Activated CD8-positive, alpha-beta T cell treated with anti-CD3 and anti-CD28 coated beads, Interleukin-2, amount 10 ng/mL, durations not matched to agents 7 days and 5 days (primary cell): ENCODE data around the gene CNDP1. TPM values are rescaled to one million over a fixed set of nuclear protein-coding genes. Genes with fewer than 3 reads are reported as not detected.
"Not testable (repeated sequence)": the region's sequence is repeated elsewhere in the genome, so short reads cannot be mapped to it uniquely, and the experiment has no call there.

ENCODE experiments used
- ATAC-seq: fragments of 150-1000 bp; cut with Tn5 transposase; one replicate; pipeline ENCODE4 v1.10.0; 2021; ENCODE audit warnings: moderate library complexity
- CTCF ChIA-PET: fragments of 350-600 bp; sonication (Branson Sonifier 250); formaldehyde crosslinking; loops from one replicate; lab custom pipeline; 2021; ENCODE audit warnings: antibody characterized with exemption; lab: Charles Lee
- POLR2A ChIA-PET: fragments of 350-600 bp; sonication (Branson Sonifier 250); formaldehyde crosslinking; loops from one replicate; lab custom pipeline; 2021; ENCODE audit warnings: antibody characterized with exemption; lab: Charles Lee
- DNase-seq: peaks from one replicate; pipeline ENCODE4 v3.0.0-alpha.2; 2020
- H3K27ac Mint-ChIP-seq: one replicate; pipeline ENCODE4 v1.8.0; 2021; ENCODE audit warnings: mild to moderate bottlenecking, mixed read lengths
- H3K27me3 Mint-ChIP-seq: one replicate; pipeline ENCODE4 v1.8.0; 2021; ENCODE audit warnings: low read depth, mixed read lengths
- H3K36me3 Mint-ChIP-seq: one replicate; pipeline ENCODE4 v1.8.0; 2021; ENCODE audit warnings: low read depth, mixed read lengths
- H3K4me1 Mint-ChIP-seq: one replicate; pipeline ENCODE4 v1.8.0; 2021; ENCODE audit warnings: low read depth, mixed read lengths
- H3K4me3 Mint-ChIP-seq: one replicate; pipeline ENCODE4 v1.8.0; 2021; ENCODE audit warnings: mild to moderate bottlenecking, mixed read lengths
- H3K9me3 Mint-ChIP-seq: one replicate; pipeline ENCODE4 v1.8.0; 2022; ENCODE audit warnings: mixed read lengths; ENCODE audit not compliant: insufficient read depth
- total RNA-seq, 2 experiments: library from RNA; stranded (reverse); gene quantifications; one replicate each; pipeline ENCODE4 v1.2.3, GENCODE V29; 2021

CNDP1 gene
- total RNA-seq, 2 experiments from 2014 or later, result not detected

GRCh38 chr18:74496508-74497323, 37.6 kb upstream of the CNDP1 start:
- Mint-ChIP-seq H3K4me3 (peak overlapping the region; percentile 83), H3K27me3 (peaks cover 8% of the 10 kb centered on the region), H3K9me3 (no peaks in the 10 kb centered on the region), H3K27ac (peak overlapping the region; percentile 100), H3K36me3 (peaks cover 28% of the 10 kb centered on the region), H3K4me1 (peaks cover 55% of the 10 kb centered on the region)
- ATAC-seq (peak; percentile 35), DNase-seq (peak; percentile 60)
- POLR2A ChIA-PET, result interaction anchor here (1.0 to 1.9 kb wide), 6 partner anchors 11 to 714 kb away, joined by 3 to 10 read pairs (median 6); partner anchors contain the start of gene TSHZ1
- CTCF ChIA-PET, result interaction anchor here (0.6 to 9.2 kb wide), 9 partner anchors 12 to 185 kb away, joined by 3 to 359 read pairs (median 6); no protein-coding TSS in a partner anchor

GRCh38 chr18:74497324-74497676, 37.0 kb upstream of the CNDP1 start:
- ChIA-PET POLR2A (interaction anchor here (1.6 to 1.9 kb wide), 2 partner anchors 101 to 713 kb away, joined by 3 to 8 read pairs; partner anchors contain the start of gene TSHZ1), CTCF (interaction anchor here (1.2 to 9.2 kb wide), 3 partner anchors 55 to 145 kb away, joined by 3 to 359 read pairs (median 14); no protein-coding TSS in a partner anchor)
- Mint-ChIP-seq H3K4me3 (peak overlapping the region; percentile 83), H3K36me3 (peaks cover 33% of the 10 kb centered on the region), H3K27me3 (peaks cover 8% of the 10 kb centered on the region), H3K27ac (peak overlapping the region; percentile 100), H3K4me1 (peaks cover 55% of the 10 kb centered on the region), H3K9me3 (no peaks in the 10 kb centered on the region)
- DNase-seq, result peak; percentile 30
- ATAC-seq, result no peak

- H3K9me3 Mint-ChIP-seq, result no peaks in the 10 kb centered on the region
- peaks cover 55% of the 10 kb centered on the region for H3K4me1 Mint-ChIP-seq
- DNase-seq (no peak), ATAC-seq (no peak)
- peak overlapping the region; percentile 83 for H3K4me3 Mint-ChIP-seq
- POLR2A ChIA-PET, result interaction anchor here (1.6 kb wide), 1 partner anchor 713 kb away, joined by 3 read pairs; the partner anchor contains the start of gene TSHZ1
- peaks cover 8% of the 10 kb centered on the region for H3K27me3 Mint-ChIP-seq
- CTCF ChIA-PET, result interaction anchor here (1.2 to 9.2 kb wide), 4 partner anchors 54 to 187 kb away, joined by 3 to 359 read pairs (median 9); no protein-coding TSS in a partner anchor
- H3K36me3 Mint-ChIP-seq, result peaks cover 38% of the 10 kb centered on the region
- H3K27ac Mint-ChIP-seq, result peak overlapping the region; percentile 100
Observed at GRCh38 chr18:74497778-74498177, 36.5 kb upstream of the CNDP1 start.

- H3K27me3 Mint-ChIP-seq, result peaks cover 5% of the 10 kb centered on the region
- H3K9me3 Mint-ChIP-seq, result no peaks in the 10 kb centered on the region
- POLR2A ChIA-PET, result interaction anchor here (0.6 to 1.5 kb wide), 6 partner anchors 98 to 700 kb away, joined by 3 to 4 read pairs (median 3); no protein-coding TSS in a partner anchor
- peak overlapping the region; percentile 100 for H3K27ac Mint-ChIP-seq
- DNase-seq, result peak; percentile 87
- ATAC-seq, result peak; percentile 54
- peak overlapping the region; percentile 83 for H3K4me3 Mint-ChIP-seq
- CTCF ChIA-PET, result interaction anchor here (1.1 to 9.2 kb wide), 6 partner anchors 53 to 417 kb away, joined by 3 to 359 read pairs (median 4); no protein-coding TSS in a partner anchor
- peaks cover 51% of the 10 kb centered on the region for H3K4me1 Mint-ChIP-seq
- peaks cover 49% of the 10 kb centered on the region for H3K36me3 Mint-ChIP-seq
Observed at GRCh38 chr18:74498712-74499627, 35.3 kb upstream of the CNDP1 start.

GRCh38 chr18:74499633-74500032, 34.7 kb upstream of the CNDP1 start:
- H3K4me3 Mint-ChIP-seq, result peak overlapping the region; percentile 83
- CTCF ChIA-PET, result interaction anchor here (1.0 to 9.2 kb wide), 5 partner anchors 52 to 302 kb away, joined by 3 to 359 read pairs (median 4); no protein-coding TSS in a partner anchor
- H3K27me3 Mint-ChIP-seq, result peaks cover 2% of the 10 kb centered on the region
- ATAC-seq, result peak; percentile 14
- H3K36me3 Mint-ChIP-seq, result peaks cover 52% of the 10 kb centered on the region
- POLR2A ChIA-PET, result interaction anchor here (1.2 to 1.5 kb wide), 4 partner anchors 97 to 216 kb away, joined by 3 read pairs; no protein-coding TSS in a partner anchor
- peak overlapping the region; percentile 100 for H3K27ac Mint-ChIP-seq
- peaks cover 51% of the 10 kb centered on the region for H3K4me1 Mint-ChIP-seq
- H3K9me3 Mint-ChIP-seq, result no peaks in the 10 kb centered on the region
- peak; percentile 70 for DNase-seq

GRCh38 chr18:74500372-74500771, 33.9 kb upstream of the CNDP1 start:
- Mint-ChIP-seq H3K4me1 (peaks cover 50% of the 10 kb centered on the region), H3K27me3 (peaks cover under 1% of the 10 kb centered on the region), H3K4me3 (peak overlapping the region; percentile 56), H3K27ac (peak overlapping the region; percentile 77), H3K36me3 (peaks cover 54% of the 10 kb centered on the region), H3K9me3 (no peaks in the 10 kb centered on the region)
- ChIA-PET POLR2A (no interaction called here), CTCF (interaction anchor here (1.0 to 9.2 kb wide), 3 partner anchors 52 to 158 kb away, joined by 4 to 359 read pairs (median 4); no protein-coding TSS in a partner anchor)
- DNase-seq, result no peak
- ATAC-seq, result no peak

GRCh38 chr18:74500774-74501173, 33.5 kb upstream of the CNDP1 start:
- peak overlapping the region; percentile 56 for H3K4me3 Mint-ChIP-seq
- POLR2A ChIA-PET, DNase-seq, ATAC-seq, H3K27me3 Mint-ChIP-seq, H3K9me3 Mint-ChIP-seq: not testable (repeated sequence)
- peak overlapping the region; percentile 77 for H3K27ac Mint-ChIP-seq
- CTCF ChIA-PET, result interaction anchor here (1.0 to 9.2 kb wide), 3 partner anchors 51 to 159 kb away, joined by 4 to 359 read pairs (median 4); no protein-coding TSS in a partner anchor
- H3K36me3 Mint-ChIP-seq, result peaks cover 55% of the 10 kb centered on the region
- peaks cover 47% of the 10 kb centered on the region for H3K4me1 Mint-ChIP-seq

- no peak overlapping the region for H3K4me3 Mint-ChIP-seq
- no peak for ATAC-seq
- peaks cover 53% of the 10 kb centered on the region for H3K36me3 Mint-ChIP-seq
Observed at GRCh38 chr18:74501386-74501785, 32.9 kb upstream of the CNDP1 start.

GRCh38 chr18:74503137-74503536, 31.2 kb upstream of the CNDP1 start:
- Mint-ChIP-seq H3K4me3 (no peak overlapping the region), H3K9me3 (no peaks in the 10 kb centered on the region), H3K4me1 (peaks cover 44% of the 10 kb centered on the region), H3K27me3 (no peaks in the 10 kb centered on the region), H3K36me3 (peaks cover 61% of the 10 kb centered on the region), H3K27ac (no peak overlapping the region)
- ChIA-PET CTCF (interaction anchor here (1.3 kb wide), 1 partner anchor 150 kb away, joined by 5 read pairs; no protein-coding TSS in a partner anchor), POLR2A (interaction anchor here (0.6 kb wide), 1 partner anchor 386 kb away, joined by 4 read pairs; no protein-coding TSS in a partner anchor)
- DNase-seq (no peak), ATAC-seq (no peak)

More at GRCh38 chr18:74501386-74501785, 32.9 kb upstream of the CNDP1 start:
- DNase-seq, result no peak
- no peaks in the 10 kb centered on the region for H3K27me3 Mint-ChIP-seq
- peak overlapping the region; percentile 77 for H3K27ac Mint-ChIP-seq
- peaks cover 47% of the 10 kb centered on the region for H3K4me1 Mint-ChIP-seq
- CTCF ChIA-PET, result no interaction called here
- no peaks in the 10 kb centered on the region for H3K9me3 Mint-ChIP-seq
- POLR2A ChIA-PET, result no interaction called here

GRCh38 chr18:74505776-74506175, 28.5 kb upstream of the CNDP1 start:
- no peaks in the 10 kb centered on the region for H3K9me3 Mint-ChIP-seq
- CTCF ChIA-PET, result no interaction called here
- POLR2A ChIA-PET, result interaction anchor here (0.6 kb wide), 1 partner anchor 360 kb away, joined by 3 read pairs; no protein-coding TSS in a partner anchor

More at GRCh38 chr18:74505776-74506175, 28.5 kb upstream of the CNDP1 start:
- Mint-ChIP-seq H3K27ac (no peak overlapping the region), H3K4me3 (no peak overlapping the region), H3K36me3 (peaks cover 67% of the 10 kb centered on the region), H3K4me1 (peaks cover 21% of the 10 kb centered on the region), H3K27me3 (no peaks in the 10 kb centered on the region)
- ATAC-seq (no peak), DNase-seq (no peak)
